ENCODE results near the gene IGSF9. TPM values are rescaled to one million over a fixed set of nuclear protein-coding genes. Genes with fewer than 3 reads are reported as not detected.

Gene IGSF9
- total and polyA plus RNA-seq, 2 experiments from 2014 or later: 10.3 to 27.6 TPM

- Histone ChIP-seq H3F3A (replicated peaks; ENCODE audit: low read depth) (no peaks in the 10 kb centered on the region), H3K27me3 (ENCODE audit: insufficient read depth) (no peaks in the 10 kb centered on the region), H3K9me2 (ENCODE audit: insufficient read depth) (no peaks in the 10 kb centered on the region), H3K4me1 (ENCODE audit: insufficient read depth) (peaks cover 13% of the 10 kb centered on the region), H3K4me2 (0 out of 2 replicates have a peak overlapping the region, but pooled peaks have one; percentile 36), H4K20me1 (replicated peaks; ENCODE audit: insufficient read depth) (no peaks in the 10 kb centered on the region), H3K79me2 (replicated peaks; ENCODE audit: insufficient read depth) (no peaks in the 10 kb centered on the region), H2AFZ (no peak overlapping the region), H3K36me3 (ENCODE audit: insufficient read depth) (no peaks in the 10 kb centered on the region), H3K4me3 (no peak overlapping the region), H3K27ac (ENCODE audit: low read depth) (no peak overlapping the region)
- Mint-ChIP-seq H3K36me3 (ENCODE audit: low read depth) (no peaks in the 10 kb centered on the region), H3K27ac (no peak overlapping the region), H3K9me3 (no peaks in the 10 kb centered on the region), H3K27me3 (ENCODE audit: insufficient read depth, low read depth, poor library complexity) (no peaks in the 10 kb centered on the region), H3K4me1 (peaks cover 17% of the 10 kb centered on the region; the same call in 2 of the 3 replicates), H3K4me3 (no peak overlapping the region)
- TF ChIP-seq ZNF462 (CRISPR knock-in tag; IDR thresholded peaks at IDR 0.05) (no peak), NANOG (IDR thresholded peaks at IDR 0.05; ENCODE audit: borderline replicate concordance) (no peak)
- DNase-seq (ENCODE audit: low spot score) (no peak), ATAC-seq (no peak)
These were observed 44.6 kb upstream of the IGSF9 start for GRCh38 chr1:159990005-159990404.

GRCh38 chr1:159989581-159989980, 44.2 kb upstream of the IGSF9 start:
- Histone ChIP-seq H3K27me3 (ENCODE audit: insufficient read depth) (no peaks in the 10 kb centered on the region), H3K27ac (ENCODE audit: low read depth) (no peak overlapping the region), H4K20me1 (replicated peaks; ENCODE audit: insufficient read depth) (no peaks in the 10 kb centered on the region), H3K4me1 (ENCODE audit: insufficient read depth) (peaks cover 13% of the 10 kb centered on the region), H2AFZ (0 out of 2 replicates have a peak overlapping the region, but pooled peaks have one; percentile 7), H3F3A (replicated peaks; ENCODE audit: low read depth) (no peaks in the 10 kb centered on the region), H3K4me2 (no peak overlapping the region), H3K36me3 (ENCODE audit: insufficient read depth) (no peaks in the 10 kb centered on the region), H3K9me2 (ENCODE audit: insufficient read depth) (no peaks in the 10 kb centered on the region), H3K4me3 (no peak overlapping the region), H3K79me2 (replicated peaks; ENCODE audit: insufficient read depth) (no peaks in the 10 kb centered on the region)
- no peaks in the 10 kb centered on the region for H3K36me3 Mint-ChIP-seq (ENCODE audit: low read depth)
- no peak for ATAC-seq
- no peak overlapping the region for H3K4me3 Mint-ChIP-seq
- no peak for DNase-seq (ENCODE audit: low spot score)
- no peaks in the 10 kb centered on the region for H3K9me3 Mint-ChIP-seq
- peaks cover 17% of the 10 kb centered on the region; the same call in 2 of the 3 replicates for H3K4me1 Mint-ChIP-seq
- H3K27ac Mint-ChIP-seq: no peak overlapping the region
- H3K27me3 Mint-ChIP-seq (ENCODE audit: insufficient read depth, low read depth, poor library complexity): no peaks in the 10 kb centered on the region
- no peak for TF ChIP-seq REST (IDR thresholded peaks at IDR 0.05; ENCODE audit: unreplicated experiment)
- no peak for TF ChIP-seq CTCF (conservative IDR thresholded peaks at IDR 0.05; ENCODE audit: low read depth in 2 of 2)
- TF ChIP-seq EZH2phosphoT487 (IDR thresholded peaks at IDR 0.05; ENCODE audit: unreplicated experiment): no peak
- TF ChIP-seq CREB1 (CRISPR knock-in tag; IDR thresholded peaks at IDR 0.05; ENCODE audit: low read depth): no peak
- no peak for TF ChIP-seq ZNF331 (CRISPR knock-in tag; IDR thresholded peaks at IDR 0.05; ENCODE audit: low read depth)
- no peak for TF ChIP-seq NANOG (IDR thresholded peaks at IDR 0.05; ENCODE audit: borderline replicate concordance)
